ENCODE measurements around the gene FBLN2. TPM values are rescaled to one million over a fixed set of nuclear protein-coding genes. Genes with fewer than 3 reads are reported as not detected.

FBLN2 gene
- total and polyA plus RNA-seq, 2 of the 4 experiments (the other 2 are of a cell fraction): 11.8 to 60.8 TPM

DNA sequence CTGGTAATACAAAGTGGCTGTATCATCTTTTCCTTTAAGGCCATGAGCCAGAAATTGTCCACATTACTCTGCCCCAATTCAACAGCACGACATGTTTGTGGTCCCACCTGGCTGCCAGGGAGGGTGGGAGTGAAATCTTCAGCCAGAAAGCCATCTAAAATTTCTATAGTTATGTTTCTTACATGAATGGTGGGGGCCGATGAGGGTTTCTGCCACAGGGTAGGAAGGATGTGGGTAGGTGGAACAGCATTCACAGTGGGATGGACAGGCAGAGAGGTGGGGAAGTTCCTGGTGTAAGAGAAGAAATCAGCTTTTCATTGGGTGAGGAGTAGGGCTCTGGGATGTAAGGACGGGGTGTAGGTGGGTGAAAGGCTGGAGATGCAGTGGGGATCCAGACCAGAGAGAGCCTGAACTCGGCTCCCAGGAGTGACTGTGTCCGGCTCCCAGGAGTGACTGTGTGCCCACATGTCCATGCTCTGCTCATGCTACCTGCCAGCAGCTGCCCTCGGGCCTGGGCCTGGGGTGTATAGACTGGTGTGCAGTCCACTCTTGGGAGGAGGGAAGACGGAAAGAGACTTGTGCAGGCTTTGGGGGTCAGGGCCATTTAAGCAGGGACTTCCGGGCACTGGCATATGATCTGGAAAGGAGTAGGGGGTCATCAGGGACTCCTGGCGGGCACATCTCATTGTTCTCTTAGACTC lies 3.8 kb upstream of the FBLN2 start:
- no peaks in the 10 kb centered on the region for H3K36me3 ChIP-seq (ENCODE audit: control insufficient read depth, insufficient read depth, low read length)
- ChIA-PET CTCF (interaction anchor here (0.6 to 1.5 kb wide), 2 partner anchors 103 to 1113 kb away, joined by 5 to 6 read pairs; no protein-coding TSS in a partner anchor), POLR2A (ENCODE audit: unreplicated experiment) (no interaction called here)
- intact Hi-C loops (cut with micrococcal nuclease): no loop called here
- peak overlapping the region; percentile 67; the same call in 1 of the 3 replicates for H2BK15ac ChIP-seq (ENCODE audit: low read depth, low read length)
- peaks cover 18% of the 10 kb centered on the region for H3K4me1 ChIP-seq (ENCODE audit: control insufficient read depth, insufficient read depth, low read length)
- peak overlapping the region; percentile 4; the same call in 1 of the 2 replicates for H4K5ac ChIP-seq (ENCODE audit: low read depth, low read length)
- H3K9me3 ChIP-seq (ENCODE audit: control insufficient read depth, insufficient read depth, low read length): 0 out of 2 replicates have a peak, but pooled peaks cover 3% of the 10 kb centered on the region
- peak overlapping the region; percentile 61; the same call in 1 of the 2 replicates for H3K18ac ChIP-seq (ENCODE audit: low read depth, low read length)
- H3K56ac ChIP-seq (ENCODE audit: extremely low read depth, insufficient read depth, low read length): no peak overlapping the region
- dilution Hi-C loops (cut with HindIII; ENCODE audit: low sequenced_read_pairs, unreplicated experiment): no loop called here
- H3K4ac ChIP-seq (ENCODE audit: low read depth, low read length): peak overlapping the region; percentile 78
- no peak overlapping the region for H3K9ac ChIP-seq (ENCODE audit: low read depth, low read length)
- peak overlapping the region; percentile 87 for H4K91ac ChIP-seq (ENCODE audit: insufficient read depth, low read depth, low read length)
- peak overlapping the region; percentile 97 for H2BK120ac ChIP-seq (ENCODE audit: low read depth, low read length)
- H3K79me1 ChIP-seq (ENCODE audit: low read depth in 1 of 2, low read length in 2 of 2): no peaks in the 10 kb centered on the region
- in situ Hi-C loops (cut with MboI; ENCODE audit: low sequenced_read_pairs): no loop called here
- DNase-seq: no peak
- H3K23ac ChIP-seq (ENCODE audit: low read depth, low read length): no peak overlapping the region; the same call in 1 of the 2 replicates
- H2BK20ac ChIP-seq (ENCODE audit: low read depth, low read length): peak overlapping the region; percentile 76
- peak overlapping the region; percentile 56 for H2AK5ac ChIP-seq (ENCODE audit: low read depth, low read length)
- peak overlapping the region; percentile 50 for H2AK9ac ChIP-seq (replicated peaks; ENCODE audit: low read depth, low read length, poor library complexity)
- no peak overlapping the region for H2AFZ ChIP-seq (replicated peaks; ENCODE audit: low read length, poor library complexity)
- no peaks in the 10 kb centered on the region; the same call in 1 of the 2 replicates for H3K27me3 ChIP-seq (ENCODE audit: control insufficient read depth, insufficient read depth, low read length)
- BruUV-seq (replicated peaks): no TSS peak
- no peak overlapping the region for H3K4me2 ChIP-seq (ENCODE audit: low read depth, low read length)
- TF ChIP-seq BHLHE40 (IDR thresholded peaks at IDR 0.05; ENCODE audit: low read depth, low read length): no peak
- TF ChIP-seq CHD1 (IDR thresholded peaks at IDR 0.05; ENCODE audit: low read depth, low read length): no peak
- TF ChIP-seq, protein P1, sequence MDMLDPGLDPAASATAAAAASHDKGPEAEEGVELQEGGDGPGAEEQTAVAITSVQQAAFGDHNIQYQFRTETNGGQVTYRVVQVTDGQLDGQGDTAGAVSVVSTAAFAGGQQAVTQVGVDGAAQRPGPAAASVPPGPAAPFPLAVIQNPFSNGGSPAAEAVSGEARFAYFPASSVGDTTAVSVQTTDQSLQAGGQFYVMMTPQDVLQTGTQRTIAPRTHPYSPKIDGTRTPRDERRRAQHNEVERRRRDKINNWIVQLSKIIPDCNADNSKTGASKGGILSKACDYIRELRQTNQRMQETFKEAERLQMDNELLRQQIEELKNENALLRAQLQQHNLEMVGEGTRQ (IDR thresholded peaks at IDR 0.05; ENCODE audit: low read depth, low read length): no peak
- no peak for TF ChIP-seq NFE2L2 (IDR thresholded peaks at IDR 0.05; ENCODE audit: low read depth, low read length)
- TF ChIP-seq, protein P2, sequence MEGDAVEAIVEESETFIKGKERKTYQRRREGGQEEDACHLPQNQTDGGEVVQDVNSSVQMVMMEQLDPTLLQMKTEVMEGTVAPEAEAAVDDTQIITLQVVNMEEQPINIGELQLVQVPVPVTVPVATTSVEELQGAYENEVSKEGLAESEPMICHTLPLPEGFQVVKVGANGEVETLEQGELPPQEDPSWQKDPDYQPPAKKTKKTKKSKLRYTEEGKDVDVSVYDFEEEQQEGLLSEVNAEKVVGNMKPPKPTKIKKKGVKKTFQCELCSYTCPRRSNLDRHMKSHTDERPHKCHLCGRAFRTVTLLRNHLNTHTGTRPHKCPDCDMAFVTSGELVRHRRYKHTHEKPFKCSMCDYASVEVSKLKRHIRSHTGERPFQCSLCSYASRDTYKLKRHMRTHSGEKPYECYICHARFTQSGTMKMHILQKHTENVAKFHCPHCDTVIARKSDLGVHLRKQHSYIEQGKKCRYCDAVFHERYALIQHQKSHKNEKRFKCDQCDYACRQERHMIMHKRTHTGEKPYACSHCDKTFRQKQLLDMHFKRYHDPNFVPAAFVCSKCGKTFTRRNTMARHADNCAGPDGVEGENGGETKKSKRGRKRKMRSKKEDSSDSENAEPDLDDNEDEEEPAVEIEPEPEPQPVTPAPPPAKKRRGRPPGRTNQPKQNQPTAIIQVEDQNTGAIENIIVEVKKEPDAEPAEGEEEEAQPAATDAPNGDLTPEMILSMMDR (conservative IDR thresholded peaks at IDR 0.05; ENCODE audit: low read depth, low read length): no peak
- H4K8ac ChIP-seq (ENCODE audit: low read depth in 2 of 2, low read length in 2 of 2): no peak overlapping the region; a peak in 1 of 4 replicates
- H3K4me3 ChIP-seq (ENCODE audit: insufficient read depth, low read depth, low read length): no peak overlapping the region
- peak overlapping the region; percentile 72 for H3K14ac ChIP-seq (replicated peaks; ENCODE audit: low read depth, low read length)
- peak overlapping the region; percentile 42 for H2BK5ac ChIP-seq (ENCODE audit: low read depth, low read length, poor library complexity, severe bottlenecking)
- no peaks in the 10 kb centered on the region for H4K20me1 ChIP-seq (ENCODE audit: insufficient read depth, low read length)
- no CpG with 5 or more reads among the region's 9 CpGs for WGBS, 2 experiments (ENCODE audit: extremely low coverage in 2 of 2, insufficient read length in 1 of 2)
- no peak for ATAC-seq (ENCODE audit: low read depth)
- H3K9me1 ChIP-seq (ENCODE audit: insufficient read depth, low read length): peaks cover 17% of the 10 kb centered on the region
- no peak overlapping the region for H3K27ac ChIP-seq (ENCODE audit: insufficient read depth, low read length)

All from IMR-90 (cell line).